Mesothelial cell of epicardium (in vitro differentiated cells): ENCODE results near the gene STK39. TPM values are rescaled to one million over a fixed set of nuclear protein-coding genes. Genes with fewer than 3 reads are reported as not detected.
A peak's percentile ranks its signal among the peaks of the same experiment; 100 is the strongest.

ENCODE experiments used
- DNase-seq, 2 experiments: peaks; one replicate each; pipeline ENCODE4 v3.0.0; 2021; ENCODE audit warnings: low spot score in 2 of 2; ENCODE audit not compliant: unreplicated experiment in 2 of 2
- H3K27ac Mint-ChIP-seq: 2 replicates; pipeline ENCODE4 v1.8.0; 2021; ENCODE audit warnings: mixed read lengths
- H3K27me3 Mint-ChIP-seq: 2 replicates; pipeline ENCODE4 v1.8.0; 2021; ENCODE audit warnings: low read depth, mixed read lengths
- H3K36me3 Mint-ChIP-seq: 2 replicates; pipeline ENCODE4 v1.8.0; 2021; ENCODE audit warnings: mixed read lengths
- H3K4me1 Mint-ChIP-seq: 2 replicates; pipeline ENCODE4 v1.8.0; 2021; ENCODE audit warnings: mixed read lengths
- H3K4me3 Mint-ChIP-seq: 2 replicates; pipeline ENCODE4 v1.8.0; 2021; ENCODE audit warnings: mild to moderate bottlenecking, moderate library complexity, mixed read lengths
- H3K9me3 Mint-ChIP-seq: 2 replicates; pipeline ENCODE4 v1.8.0; 2021; ENCODE audit warnings: mixed read lengths
- total RNA-seq: library from RNA; stranded (reverse); gene quantifications from 3 replicates; pipeline ENCODE4 v1.2.1, GENCODE V29; 2021
- TF ChIP-seq, protein P1 (sequence below): fragments of 200-600 bp; sonication (generic); IDR thresholded peaks from one replicate; pipeline ENCODE4 v1.5.0; 2021; ENCODE audit warnings: antibody characterized with exemption; ENCODE audit not compliant: unreplicated experiment

The STK39 gene
- total RNA-seq, 1 donor from 2014 or later = 18.7 TPM

DNA sequence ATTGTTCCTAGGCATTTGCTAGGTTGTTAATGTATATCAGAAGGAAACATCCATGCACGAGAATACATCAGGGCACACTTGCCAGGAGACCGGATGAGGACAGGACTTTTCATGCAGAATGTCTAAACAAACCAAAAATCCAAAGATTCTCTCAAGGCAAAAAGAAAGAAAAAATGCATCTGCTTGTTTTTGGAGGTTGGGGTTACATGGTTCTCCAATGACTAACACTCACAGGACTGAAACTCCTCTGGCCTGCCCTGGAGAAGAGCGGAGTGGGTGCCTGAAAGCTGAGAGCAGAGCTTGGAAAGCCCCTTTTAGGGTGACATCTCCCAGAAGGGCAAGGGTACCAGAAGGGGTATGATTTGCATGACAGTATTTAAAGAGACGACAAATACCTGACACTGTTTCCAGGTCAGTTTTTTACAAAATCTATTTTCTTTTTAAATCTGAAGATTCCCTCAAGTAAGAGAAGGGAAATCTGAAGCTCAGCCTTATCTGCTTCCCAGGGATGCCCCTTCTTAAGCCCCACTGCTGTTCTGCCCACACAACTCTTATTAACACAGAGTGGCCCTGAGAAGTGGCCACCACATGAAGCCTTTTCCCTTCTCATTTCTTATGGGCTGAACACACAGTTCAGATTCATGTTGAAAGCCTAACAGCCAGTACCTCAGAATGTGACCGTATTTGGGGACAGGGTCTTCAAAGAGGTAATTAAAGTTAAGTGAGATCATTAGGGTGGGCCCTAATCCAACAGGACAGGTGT, 216.4 kb downstream of the STK39 start:
- Mint-ChIP-seq H3K36me3 (peaks cover 10% of the 10 kb centered on the region), H3K9me3 (no peaks in the 10 kb centered on the region), H3K27me3 (no peaks in the 10 kb centered on the region), H3K27ac (no peak overlapping the region), H3K4me1 (peaks cover 24% of the 10 kb centered on the region), H3K4me3 (no peak overlapping the region)
- TF ChIP-seq, protein P1, sequence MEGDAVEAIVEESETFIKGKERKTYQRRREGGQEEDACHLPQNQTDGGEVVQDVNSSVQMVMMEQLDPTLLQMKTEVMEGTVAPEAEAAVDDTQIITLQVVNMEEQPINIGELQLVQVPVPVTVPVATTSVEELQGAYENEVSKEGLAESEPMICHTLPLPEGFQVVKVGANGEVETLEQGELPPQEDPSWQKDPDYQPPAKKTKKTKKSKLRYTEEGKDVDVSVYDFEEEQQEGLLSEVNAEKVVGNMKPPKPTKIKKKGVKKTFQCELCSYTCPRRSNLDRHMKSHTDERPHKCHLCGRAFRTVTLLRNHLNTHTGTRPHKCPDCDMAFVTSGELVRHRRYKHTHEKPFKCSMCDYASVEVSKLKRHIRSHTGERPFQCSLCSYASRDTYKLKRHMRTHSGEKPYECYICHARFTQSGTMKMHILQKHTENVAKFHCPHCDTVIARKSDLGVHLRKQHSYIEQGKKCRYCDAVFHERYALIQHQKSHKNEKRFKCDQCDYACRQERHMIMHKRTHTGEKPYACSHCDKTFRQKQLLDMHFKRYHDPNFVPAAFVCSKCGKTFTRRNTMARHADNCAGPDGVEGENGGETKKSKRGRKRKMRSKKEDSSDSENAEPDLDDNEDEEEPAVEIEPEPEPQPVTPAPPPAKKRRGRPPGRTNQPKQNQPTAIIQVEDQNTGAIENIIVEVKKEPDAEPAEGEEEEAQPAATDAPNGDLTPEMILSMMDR = no peak
- no peak for DNase-seq

DNA sequence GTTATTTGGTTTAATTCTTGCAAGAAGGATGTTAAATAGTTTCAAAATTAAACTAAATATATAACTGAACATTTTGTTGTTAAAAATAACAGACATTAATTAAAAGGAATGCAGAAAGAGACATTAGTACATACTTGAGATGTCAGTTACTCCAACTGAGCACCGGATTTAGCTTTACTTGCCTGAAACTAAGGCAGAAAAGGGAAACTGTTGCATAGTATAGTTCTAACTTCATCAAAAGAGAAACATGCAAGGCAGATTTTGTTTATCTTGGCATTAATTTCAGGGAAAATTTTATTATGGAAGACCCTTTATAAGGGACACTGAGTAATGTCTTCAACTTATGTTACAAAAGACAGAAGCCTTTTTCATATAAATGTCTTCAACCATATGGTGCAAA, 218.3 kb downstream of the STK39 start:
- no peak overlapping the region for H3K4me3 Mint-ChIP-seq
- H3K9me3 Mint-ChIP-seq = no peaks in the 10 kb centered on the region
- peak overlapping the region; percentile 48 for H3K27ac Mint-ChIP-seq
- TF ChIP-seq, protein P1 = no peak
- peaks cover 4% of the 10 kb centered on the region for H3K36me3 Mint-ChIP-seq
- DNase-seq = no peak
- no peaks in the 10 kb centered on the region for H3K27me3 Mint-ChIP-seq
- H3K4me1 Mint-ChIP-seq = peaks cover 24% of the 10 kb centered on the region

DNA sequence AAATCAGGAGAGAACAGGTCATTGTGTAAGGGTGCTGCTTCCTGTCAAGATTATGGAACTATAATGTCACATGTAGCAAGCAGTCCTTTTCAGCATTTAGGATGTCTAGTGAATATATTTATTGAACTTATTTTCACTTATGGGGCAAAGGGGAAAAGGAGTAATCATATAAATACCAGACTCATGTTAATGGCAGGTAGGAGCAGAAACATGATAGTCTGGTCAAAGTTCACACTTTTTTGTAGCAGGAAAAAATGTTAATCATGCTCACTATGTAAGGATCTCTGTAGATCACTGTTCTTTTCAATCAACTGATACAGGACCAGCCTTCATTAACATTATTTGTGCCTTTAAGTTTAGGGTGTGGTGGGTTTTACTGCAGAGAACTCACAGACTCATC, 219.0 kb downstream of the STK39 start:
- Mint-ChIP-seq H3K27ac (no peak overlapping the region), H3K27me3 (no peaks in the 10 kb centered on the region), H3K4me3 (no peak overlapping the region), H3K9me3 (no peaks in the 10 kb centered on the region), H3K4me1 (peaks cover 24% of the 10 kb centered on the region), H3K36me3 (peaks cover 4% of the 10 kb centered on the region)
- DNase-seq = no peak
- TF ChIP-seq, protein P1 = no peak

DNA sequence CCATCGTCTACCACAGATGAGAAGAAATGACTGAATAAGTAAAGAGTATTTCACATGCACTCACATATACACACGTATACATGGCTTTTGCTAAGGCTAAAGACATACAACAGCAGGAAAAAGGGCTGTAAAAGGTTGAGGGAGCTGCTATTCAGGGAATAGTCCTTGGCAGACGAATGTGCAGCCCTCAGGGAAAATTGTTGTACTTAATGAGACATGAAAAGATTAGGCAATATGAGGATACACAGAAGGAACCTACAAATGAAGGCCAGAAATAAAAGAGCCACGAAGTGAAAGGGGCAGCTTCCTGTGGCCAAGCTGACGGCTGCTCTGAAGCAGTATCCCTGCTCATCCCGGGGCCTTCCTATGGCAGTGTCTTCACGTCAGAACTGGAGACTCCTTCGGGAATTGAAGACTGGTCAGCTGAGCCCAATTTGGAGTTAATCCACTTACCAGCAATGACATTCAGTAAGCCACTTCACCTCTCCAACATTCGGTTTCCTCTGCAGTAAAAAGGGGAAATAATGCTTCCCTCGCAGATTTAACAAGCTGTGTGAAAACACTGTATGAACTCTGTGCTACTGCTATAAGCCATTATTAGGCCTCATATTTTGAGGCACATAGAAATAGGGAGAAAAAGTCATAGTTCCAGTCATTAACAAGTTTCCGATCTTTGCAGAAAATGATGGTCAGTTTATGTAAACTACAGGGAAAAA, 221.8 kb downstream of the STK39 start:
- peaks cover 4% of the 10 kb centered on the region for H3K36me3 Mint-ChIP-seq
- DNase-seq = no peak
- H3K27ac Mint-ChIP-seq = no peak overlapping the region
- no peaks in the 10 kb centered on the region for H3K9me3 Mint-ChIP-seq
- H3K4me3 Mint-ChIP-seq = no peak overlapping the region
- peaks cover 24% of the 10 kb centered on the region for H3K4me1 Mint-ChIP-seq
- TF ChIP-seq, protein P1 = no peak
- no peaks in the 10 kb centered on the region for H3K27me3 Mint-ChIP-seq

DNA sequence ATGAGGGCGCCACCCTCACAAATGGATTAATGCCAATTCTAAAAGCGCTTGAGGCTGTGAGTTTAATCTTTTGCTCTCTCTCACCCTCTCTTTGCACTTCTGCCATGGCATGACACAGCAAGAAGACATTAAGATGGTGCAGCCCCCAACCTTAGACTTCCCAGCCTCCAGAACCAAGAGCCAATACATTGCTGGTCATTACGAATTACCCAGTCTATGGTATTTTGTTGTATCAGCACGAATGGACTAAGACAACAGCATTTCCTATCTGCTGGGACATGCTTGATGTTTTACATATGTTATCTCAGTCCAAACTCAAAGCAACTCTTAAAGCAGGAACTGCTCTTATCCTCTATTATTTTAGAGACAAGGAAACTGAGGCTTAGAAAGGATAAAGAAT, 222.9 kb downstream of the STK39 start:
- DNase-seq = no peak
- H3K4me3 Mint-ChIP-seq = no peak overlapping the region
- no peak overlapping the region for H3K27ac Mint-ChIP-seq
- peaks cover 17% of the 10 kb centered on the region for H3K4me1 Mint-ChIP-seq
- TF ChIP-seq, protein P1 = no peak
- H3K36me3 Mint-ChIP-seq = peaks cover 4% of the 10 kb centered on the region
- no peaks in the 10 kb centered on the region for H3K27me3 Mint-ChIP-seq
- H3K9me3 Mint-ChIP-seq = no peaks in the 10 kb centered on the region
